K562 (cell line): Measurements from ENCODE around the gene APC2. TPM values are rescaled to one million over a fixed set of nuclear protein-coding genes. Genes with fewer than 3 reads are reported as not detected.

Experiments used
- ATAC-seq: fragments of 200-7000 bp; cut with Tn5 transposase; 3 replicates; pipeline ENCODE4 v1.9.1; 2020; ENCODE audit warnings: moderate library complexity
- BruUV-seq: library from RNA; stranded (reverse); fragments of 400-500 nt; replicated peaks from 2 replicates; lab custom pipeline; 2021; lab: Mats Ljungman, UMichigan
- CTCF ChIA-PET: fragments of 300-600 bp; formaldehyde crosslinking; extraction: SDS; loops from one replicate; lab custom pipeline; 2021; ENCODE audit warnings: low intra/inter-chr PET ratio; lab: Yijun Ruan, JAX
- POLR2A ChIA-PET: fragments of 300-600, 350-650 bp; sonication (Branson Sonifier 250); formaldehyde crosslinking; extraction: SDS; loops from one replicate; lab custom pipeline; 2021; ENCODE audit warnings: antibody characterized with exemption, inconsistent platforms; lab: Yijun Ruan, JAX
- DNase-seq, 4 experiments: peaks; one replicate each; pipeline versions ENCODE4 v3.0.0 to v3.0.0-alpha.2; 2011 to 2018; ENCODE audit warnings: low spot score in 3 of 4, mixed read lengths in 3 of 4; ENCODE audit errors: extremely low read depth in 1 of 4
- FAIRE-seq: peaks from 2 replicates; lab custom pipeline; 2011; peaks lifted over from hg19 to GRCh38; lab: Jason Lieb, UNC
- H2AFZ ChIP-seq: 2 replicates; pipeline ENCODE4 v1.6.0; 2011; ENCODE audit warnings: low read depth, low read length, control low read depth, inconsistent platforms
- H3K27ac ChIP-seq: fragments of 200-600 bp; 3 replicates; pipeline ENCODE4 v1.8.0; 2011; ENCODE audit warnings: low read depth, mild to moderate bottlenecking, control low read depth, inconsistent platforms, low read length, moderate library complexity, mixed read lengths; ENCODE audit errors: extremely low read depth
- H3K27me3 ChIP-seq, 2 experiments: fragments of 300-600 bp in 1 of 2; 2 replicates in 1 of 2; 3 replicates in 1 of 2; pipeline versions ENCODE4 v1.6.0 to v1.8.0; 2011; ENCODE audit warnings: inconsistent platforms in 2 of 2, low read length in 2 of 2, mild to moderate bottlenecking in 1 of 2, mixed read lengths in 1 of 2, moderate library complexity in 1 of 2; ENCODE audit not compliant: control insufficient read depth in 2 of 2, insufficient read depth in 2 of 2
- H3K36me3 ChIP-seq: fragments of 300-600 bp; 3 replicates; pipeline ENCODE4 v1.8.0; 2011; ENCODE audit warnings: mild to moderate bottlenecking, low read length, inconsistent platforms; ENCODE audit not compliant: control insufficient read depth, insufficient read depth
- H3K4me1 ChIP-seq, 2 experiments: fragments of 200-600 bp in 1 of 2; replicated peaks in 1 of 2; 2 replicates in 1 of 2; 3 replicates in 1 of 2; pipeline versions ENCODE4 v1.5.1 to v1.8.0; 2011; ENCODE audit warnings: inconsistent platforms in 2 of 2, low read length in 2 of 2, mild to moderate bottlenecking in 1 of 2, mixed read lengths in 1 of 2, moderate library complexity in 1 of 2; ENCODE audit not compliant: control insufficient read depth in 2 of 2, insufficient read depth in 2 of 2
- H3K4me2 ChIP-seq: 2 replicates; pipeline ENCODE4 v1.6.1; 2011; ENCODE audit warnings: low read length, control low read depth, inconsistent platforms, mixed read lengths; ENCODE audit not compliant: insufficient read depth
- H3K4me3 ChIP-seq: fragments of 200-600 bp; sonication (generic), shearing (Covaris generic); 2 replicates; pipeline ENCODE4 v1.5.1; 2016; ENCODE audit warnings: control low read depth, inconsistent platforms
- H3K79me2 ChIP-seq: fragments of 200-600 bp; 3 replicates; pipeline ENCODE4 v1.8.0; 2011; ENCODE audit warnings: low read length, inconsistent platforms; ENCODE audit not compliant: control insufficient read depth, insufficient read depth
- H3K9ac ChIP-seq, 2 experiments: 2 replicates each; pipeline versions ENCODE4 v1.6.0 to v1.6.1; 2011; ENCODE audit warnings: low read depth in 2 of 2, low read length in 2 of 2, control low read depth in 1 of 2, inconsistent platforms in 1 of 2, mild to moderate bottlenecking in 1 of 2, mixed read lengths in 1 of 2; ENCODE audit not compliant: insufficient read depth in 1 of 2
- H3K9me1 ChIP-seq: one replicate; pipeline ENCODE4 v1.6.0; 2011; ENCODE audit warnings: inconsistent platforms, mild to moderate bottlenecking, low read length, moderate library complexity; ENCODE audit not compliant: control insufficient read depth, insufficient read depth
- H3K9me3 ChIP-seq: replicated peaks from 2 replicates; pipeline ENCODE4 v1.5.1; 2011; ENCODE audit warnings: low read depth, low read length, inconsistent platforms; ENCODE audit not compliant: control insufficient read depth, insufficient read depth
- H4K20me1 ChIP-seq: replicated peaks from 2 replicates; pipeline ENCODE4 v1.6.1; 2011; ENCODE audit warnings: low read length, inconsistent platforms, mixed read lengths; ENCODE audit not compliant: control insufficient read depth, insufficient read depth
- CBFA2T3 ChIP-seq: fragments of 450-650 bp; IDR thresholded peaks from 2 replicates; pipeline ENCODE4 v1.6.1; 2017
- EGR1 ChIP-seq: fragments of 450-650 bp; conservative IDR thresholded peaks from 2 replicates; pipeline ENCODE4 v1.6.1; 2017; ENCODE audit warnings: mild to moderate bottlenecking
- FIP1L1 ChIP-seq: fragments of 200-400 bp; formaldehyde crosslinking; IDR thresholded peaks from 2 replicates; pipeline ENCODE4 v1.6.1; 2018; ENCODE audit warnings: mild to moderate bottlenecking, low read depth, low read length; ENCODE audit not compliant: poor library complexity, severe bottlenecking
- GATAD2A ChIP-seq: fragments of 450-650 bp; IDR thresholded peaks from 2 replicates; pipeline ENCODE4 v1.6.1; 2017
- L3MBTL2 ChIP-seq: fragments of 450-650 bp; IDR thresholded peaks from 2 replicates; pipeline ENCODE4 v1.6.1; 2016; ENCODE audit warnings: mild to moderate bottlenecking, moderate library complexity
- POLR2AphosphoS5 ChIP-seq: IDR thresholded peaks from 2 replicates; pipeline ENCODE4 v1.6.1; 2011; ENCODE audit warnings: mild to moderate bottlenecking, low read depth, low read length, moderate library complexity; ENCODE audit not compliant: control insufficient read depth, insufficient read depth
- ZKSCAN8 ChIP-seq: fragments of 200-800 bp; sonication (Bioruptor generic); IDR thresholded peaks from 2 replicates; pipeline ENCODE4 v1.6.1; 2016; ENCODE audit warnings: missing genetic modification characterization, missing compliant biosample characterization
- WGBS: fragments of 100-300 bp; shearing (Covaris generic); methylation state at CpG from one replicate; pipeline ENCODE4 v1.1.6; 2016; ENCODE audit warnings: low coverage, mixed read lengths; ENCODE audit not compliant: insufficient coverage; ENCODE audit errors: missing lambda C conversion rate; 5-methylcytosine and 5-hydroxymethylcytosine counted together
- in situ Hi-C: fragments of 300-500 bp; cut with MboI; formaldehyde crosslinking; loops from 4 replicates; pipeline ENCODE4 v1.15.0; 2018; ENCODE audit warnings: inconsistent platforms, mixed read lengths
- intact Hi-C: fragments of 100-400 bp; cut with micrococcal nuclease; formaldehyde crosslinking; loops from 2 replicates; pipeline ENCODE4 v1.14.2; 2022
- polyA plus RNA-seq, 8 experiments: library from polyadenylated mRNA; depleted of rRNA in 4 of 8; stranded (reverse) in 5 of 8; unstranded in 3 of 8; fragments of >200 nt; fragmentation: Nextera tagmentation in 2 of 8; fragmentation: Illumina TruSeq in 1 of 8; extraction: Ambion mirVana in 2 of 8; extraction: Trizol in 1 of 8; gene quantifications; 2 replicates each; pipeline versions ENCODE4 v1.2.1 to v1.2.3, GENCODE V29; 2011 to 2014; ENCODE audit warnings: inconsistent platforms in 1 of 8, missing spikeins in 1 of 8
- total RNA-seq, 7 experiments: library from RNA; depleted of rRNA in 6 of 7; stranded (reverse); fragments of >200 nt in 6 of 7; fragmentation: Illumina TruSeq in 2 of 7; extraction: Trizol in 2 of 7; gene quantifications; 2 replicates each; pipeline versions ENCODE4 v1.2.1 to v1.2.3, GENCODE V29; 2011 to 2021; ENCODE audit warnings: low replicate concordance in 1 of 7
- TF ChIP-seq, protein P1 (sequence below): fragments of 250-450 bp; sonication (Bioruptor Pico); IDR thresholded peaks from 2 replicates; pipeline ENCODE4 v1.4.0; 2020; ENCODE audit warnings: mild to moderate bottlenecking, moderate library complexity
- TF ChIP-seq, protein P2 (sequence below): sonication (generic); formaldehyde crosslinking; IDR thresholded peaks from 2 replicates; pipeline ENCODE4 v1.9.0; 2022; ENCODE audit warnings: mild to moderate bottlenecking, missing genetic modification reagents
- TF ChIP-seq, protein P3 (sequence below), 2 experiments: IDR thresholded peaks; 2 replicates each; pipeline ENCODE4 v1.6.1; 2011; ENCODE audit warnings: borderline replicate concordance in 1 of 2, control low read depth in 1 of 2, low read depth in 1 of 2, low read length in 1 of 2, mild to moderate bottlenecking in 1 of 2, mixed read lengths in 1 of 2, moderate library complexity in 1 of 2; ENCODE audit not compliant: insufficient read depth in 1 of 2, insufficient read length in 1 of 2, poor library complexity in 1 of 2, severe bottlenecking in 1 of 2; ENCODE audit errors: extremely low read depth in 1 of 2

APC2 gene
- total and polyA plus RNA-seq, 9 of the 15 experiments (the other 6 are each of a cell fraction or from before 2014, with no cell fraction given): 0.01 to 0.40 (median 0.05) TPM; not detected in 3

DNA sequence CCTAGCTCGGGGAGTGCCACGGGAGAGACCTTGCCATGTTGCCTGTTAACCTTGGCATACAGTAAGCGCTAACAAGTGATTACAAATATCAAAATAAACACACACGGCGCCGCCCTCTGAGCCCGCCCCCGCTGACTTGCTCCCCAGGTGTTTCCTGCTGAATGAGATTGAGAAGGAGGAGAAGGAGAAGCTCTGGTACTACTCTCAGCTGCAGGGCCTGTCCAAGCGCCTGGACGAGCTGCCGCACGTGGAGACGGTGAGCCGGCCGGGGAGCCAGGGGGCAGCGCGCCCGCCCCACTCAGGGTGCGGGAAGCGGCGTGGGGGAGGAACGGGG is 5.0 kb downstream of the APC2 start:
- in situ Hi-C loops: loop anchor here (5.0 kb wide), 1 partner anchor 52 kb away; no protein-coding TSS in a partner anchor
- Histone ChIP-seq H3K27me3 (peaks cover 0 to 12% of the 10 kb centered on the region in 2 experiments; a peak in 1 of 5 replicates), H3K9me3 (no peaks in the 10 kb centered on the region), H3K4me3 (peak overlapping the region; percentile 39), H3K36me3 (0 out of 3 replicates have a peak, but pooled peaks cover under 1% of the 10 kb centered on the region), H3K27ac (no peak overlapping the region), H2AFZ (peak overlapping the region; percentile 92), H3K4me1 (peaks cover 5 to 72% of the 10 kb centered on the region in 2 experiments; a peak in 4 of 5 replicates), H4K20me1 (peaks cover 22% of the 10 kb centered on the region), H3K9me1 (peaks cover 7% of the 10 kb centered on the region), H3K4me2 (peak overlapping the region; percentile 84), H3K79me2 (no peaks in the 10 kb centered on the region), H3K9ac (peak overlapping the region in 1 of 2 experiments; percentile 82; a peak in 2 of 4 replicates)
- DNase-seq (peak in 1 of 4 experiments; percentile 64), FAIRE-seq (no peak), ATAC-seq (peak; percentile 5)
- CTCF ChIA-PET: no interaction called here
- POLR2A ChIA-PET: interaction anchor here (0.6 to 3.1 kb wide), 10 partner anchors 8 to 327 kb away, joined by 3 to 10 read pairs (median 6); no protein-coding TSS in a partner anchor
- 2% methylated on average over 15 of the region's 22 CpGs for WGBS
- BruUV-seq: no TSS peak
- intact Hi-C loops: loop anchor here (5.0 kb wide), 1 partner anchor 57 kb away; the partner anchor contains the start of gene ADAMTSL5
- TF ChIP-seq EGR1 (peak; percentile 69), L3MBTL2 (peak; percentile 59), FIP1L1 (peak; percentile 82), ZKSCAN8 (CRISPR knock-in tag) (0 out of 2 replicates have a peak, but pooled peaks have one; percentile 55), GATAD2A (0 out of 2 replicates have a peak, but pooled peaks have one; percentile 49), POLR2AphosphoS5 (0 out of 2 replicates have a peak, but pooled peaks have one; percentile 13), CBFA2T3 (peak; percentile 51; the same call in 1 of the 2 replicates)
- TF ChIP-seq, protein P1, sequence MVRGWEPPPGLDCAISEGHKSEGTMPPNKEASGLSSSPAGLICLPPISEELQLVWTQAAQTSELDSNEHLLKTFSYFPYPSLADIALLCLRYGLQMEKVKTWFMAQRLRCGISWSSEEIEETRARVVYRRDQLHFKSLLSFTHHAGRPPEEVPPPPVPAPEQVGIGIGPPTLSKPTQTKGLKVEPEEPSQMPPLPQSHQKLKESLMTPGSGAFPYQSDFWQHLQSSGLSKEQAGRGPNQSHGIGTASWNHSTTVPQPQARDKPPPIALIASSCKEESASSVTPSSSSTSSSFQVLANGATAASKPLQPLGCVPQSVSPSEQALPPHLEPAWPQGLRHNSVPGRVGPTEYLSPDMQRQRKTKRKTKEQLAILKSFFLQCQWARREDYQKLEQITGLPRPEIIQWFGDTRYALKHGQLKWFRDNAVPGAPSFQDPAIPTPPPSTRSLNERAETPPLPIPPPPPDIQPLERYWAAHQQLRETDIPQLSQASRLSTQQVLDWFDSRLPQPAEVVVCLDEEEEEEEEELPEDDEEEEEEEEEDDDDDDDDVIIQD (CRISPR knock-in tag): no peak
- TF ChIP-seq, protein P2, sequence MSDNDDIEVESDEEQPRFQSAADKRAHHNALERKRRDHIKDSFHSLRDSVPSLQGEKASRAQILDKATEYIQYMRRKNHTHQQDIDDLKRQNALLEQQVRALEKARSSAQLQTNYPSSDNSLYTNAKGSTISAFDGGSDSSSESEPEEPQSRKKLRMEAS (CRISPR knock-in tag): peak; percentile 71; the same call in 1 of the 2 replicates
- TF ChIP-seq, protein P3, sequence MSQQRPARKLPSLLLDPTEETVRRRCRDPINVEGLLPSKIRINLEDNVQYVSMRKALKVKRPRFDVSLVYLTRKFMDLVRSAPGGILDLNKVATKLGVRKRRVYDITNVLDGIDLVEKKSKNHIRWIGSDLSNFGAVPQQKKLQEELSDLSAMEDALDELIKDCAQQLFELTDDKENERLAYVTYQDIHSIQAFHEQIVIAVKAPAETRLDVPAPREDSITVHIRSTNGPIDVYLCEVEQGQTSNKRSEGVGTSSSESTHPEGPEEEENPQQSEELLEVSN (IDR thresholded peaks at IDR 0.05; ENCODE audit: borderline replicate concordance in 1 of 2, extremely low read depth in 1 of 2, insufficient read depth in 1 of 2, insufficient read length in 1 of 2, low read depth in 1 of 2, low read length in 1 of 2, poor library complexity in 1 of 2, severe bottlenecking in 1 of 2): peak in 1 of 2 experiments; percentile 57
